Endothelial cell of umbilical vein (primary cell): ENCODE results near the gene STX4. TPM values are rescaled to one million over a fixed set of nuclear protein-coding genes. Genes with fewer than 3 reads are reported as not detected.

ENCODE experiments used
- BruUV-seq: library from RNA; stranded (reverse); fragments of 400-500 nt; replicated peaks from 2 replicates; lab custom pipeline; 2021; lab: Mats Ljungman, UMichigan
- CTCF ChIA-PET: fragments of 300-600, 350-600 bp; sonication (Branson Sonifier 250); formaldehyde crosslinking; loops from one replicate; lab custom pipeline; 2021; ENCODE audit warnings: antibody characterized with exemption, inconsistent platforms; lab: Charles Lee
- POLR2A ChIA-PET: fragments of 300-600, 350-600 bp; sonication (Branson Sonifier 250); formaldehyde crosslinking; loops from one replicate; lab custom pipeline; 2021; ENCODE audit warnings: antibody characterized with exemption, inconsistent platforms; lab: Charles Lee
- DNase-seq: peaks from one replicate; pipeline ENCODE4 v3.0.0-alpha.2; 2011; ENCODE audit warnings: low read depth, low spot score
- FAIRE-seq: peaks from 2 replicates; lab custom pipeline; 2011; peaks lifted over from hg19 to GRCh38; lab: Jason Lieb, UNC
- H2AFZ ChIP-seq: 2 replicates; pipeline ENCODE4 v1.6.0; 2012; ENCODE audit warnings: low read depth, low read length, control low read depth, inconsistent platforms
- H3K27ac ChIP-seq: 2 replicates; pipeline ENCODE4 v1.5.1; 2011; ENCODE audit warnings: low read depth, mild to moderate bottlenecking, control low read depth, low read length, moderate library complexity; ENCODE audit not compliant: insufficient read depth
- H3K27me3 ChIP-seq, 2 experiments: 2 replicates each; pipeline versions ENCODE4 v1.6.0 to v1.6.1; 2011; ENCODE audit warnings: low read length in 2 of 2, mixed read lengths in 1 of 2; ENCODE audit not compliant: control insufficient read depth in 2 of 2, insufficient read depth in 2 of 2
- H3K36me3 ChIP-seq, 2 experiments: 2 replicates in 1 of 2; 3 replicates in 1 of 2; pipeline ENCODE4 v1.5.1; 2011; ENCODE audit warnings: low read length in 2 of 2, mild to moderate bottlenecking in 1 of 2, moderate library complexity in 1 of 2; ENCODE audit not compliant: control insufficient read depth in 2 of 2, insufficient read depth in 2 of 2; ENCODE audit errors: extremely low read depth in 1 of 2
- H3K4me1 ChIP-seq: 3 replicates; pipeline ENCODE4 v1.5.1; 2011; ENCODE audit warnings: mild to moderate bottlenecking, low read length; ENCODE audit not compliant: control insufficient read depth, insufficient read depth; ENCODE audit errors: extremely low read depth
- H3K4me2 ChIP-seq: 2 replicates; pipeline ENCODE4 v1.6.1; 2011; ENCODE audit warnings: low read length, control low read depth, mixed read lengths; ENCODE audit not compliant: insufficient read depth
- H3K4me3 ChIP-seq, 3 experiments: fragments of 200-600 bp in 1 of 3; sonication (generic), shearing (Covaris generic) in 1 of 3; replicated peaks in 1 of 3; 2 replicates each; pipeline ENCODE4 v1.5.1; 2011 to 2016; ENCODE audit warnings: control low read depth in 3 of 3, low read length in 3 of 3, mild to moderate bottlenecking in 2 of 3, inconsistent platforms in 1 of 3, low read depth in 1 of 3, moderate library complexity in 1 of 3; ENCODE audit not compliant: insufficient read depth in 1 of 3
- H3K79me2 ChIP-seq: 2 replicates; pipeline ENCODE4 v1.6.0; 2012; ENCODE audit warnings: low read length, inconsistent platforms; ENCODE audit not compliant: control insufficient read depth, insufficient read depth
- H3K9ac ChIP-seq: replicated peaks from 2 replicates; pipeline ENCODE3; 2011; ENCODE audit warnings: low read length, control low read depth; ENCODE audit not compliant: insufficient read depth; ENCODE audit errors: extremely low read depth
- H3K9me1 ChIP-seq: replicated peaks from 3 replicates; pipeline ENCODE4 v1.6.0; 2011; ENCODE audit warnings: mild to moderate bottlenecking, low read length; ENCODE audit not compliant: control insufficient read depth, insufficient read depth; ENCODE audit errors: extremely low read depth
- H3K9me3 ChIP-seq: replicated peaks from 2 replicates; pipeline ENCODE4 v1.5.1; 2012; ENCODE audit warnings: low read length, inconsistent platforms; ENCODE audit not compliant: control insufficient read depth, insufficient read depth
- H4K20me1 ChIP-seq: replicated peaks from 2 replicates; pipeline ENCODE3; 2011; ENCODE audit warnings: mild to moderate bottlenecking, low read length; ENCODE audit not compliant: control insufficient read depth, insufficient read depth; ENCODE audit errors: extremely low read depth
- EZH2 ChIP-seq: IDR thresholded peaks from 2 replicates; pipeline ENCODE4 v1.6.1; 2012; ENCODE audit warnings: borderline replicate concordance, low read depth, mild to moderate bottlenecking, moderate library complexity, low read length, inconsistent platforms; ENCODE audit not compliant: severe bottlenecking
- FOS ChIP-seq: IDR thresholded peaks from 2 replicates; pipeline ENCODE4 v1.6.1; 2011; ENCODE audit warnings: mild to moderate bottlenecking, low read length, moderate library complexity, borderline replicate concordance; ENCODE audit not compliant: insufficient read depth
- GATA2 ChIP-seq: IDR thresholded peaks from 2 replicates; pipeline ENCODE4 v1.7.0; 2011; ENCODE audit warnings: low read depth, mild to moderate bottlenecking, moderate library complexity, mixed read lengths, low read length; ENCODE audit not compliant: insufficient read length, insufficient read depth
- JUN ChIP-seq: IDR thresholded peaks from 2 replicates; pipeline ENCODE4 v1.6.1; 2011; ENCODE audit warnings: borderline replicate concordance, low read depth; ENCODE audit not compliant: insufficient read length, insufficient read depth
- MAX ChIP-seq: IDR thresholded peaks from 2 replicates; pipeline ENCODE4 v1.6.1; 2011; ENCODE audit not compliant: insufficient read depth, insufficient read length
- MYC ChIP-seq: IDR thresholded peaks from one replicate; pipeline ENCODE4 v1.6.1; 2011; ENCODE audit warnings: mild to moderate bottlenecking, low read depth, low read length
- POLR2A ChIP-seq: IDR thresholded peaks from 2 replicates; pipeline ENCODE4 v1.6.1; 2012; ENCODE audit warnings: low read depth, mild to moderate bottlenecking, control low read depth, low read length
- POLR2AphosphoS5 ChIP-seq: IDR thresholded peaks from 2 replicates; pipeline ENCODE4 v1.6.1; 2012; ENCODE audit warnings: low read depth, mild to moderate bottlenecking, control low read depth, low read length, moderate library complexity; ENCODE audit not compliant: insufficient read depth
- dilution Hi-C: fragments of 300-500 bp; cut with MboI; formaldehyde crosslinking; loops from one replicate; pipeline ENCODE4 v1.15.0; 2019; ENCODE audit warnings: low sequenced_read_pairs; ENCODE audit not compliant: extremely low pct_ligation_motif_present
- intact Hi-C: fragments of 100-400 bp; cut with micrococcal nuclease; formaldehyde crosslinking; loops from one replicate; pipeline ENCODE4 v1.10.0; 2022
- polyA plus RNA-seq, 4 experiments: library from polyadenylated mRNA; depleted of rRNA in 3 of 4; stranded (reverse) in 3 of 4; unstranded in 1 of 4; fragments of >200 nt; gene quantifications; 2 replicates each; pipeline versions ENCODE4 v1.2.1 to v1.2.3, GENCODE V29; 2011 to 2012; ENCODE audit warnings: missing spikeins in 1 of 4
- total RNA-seq: library from RNA; stranded (reverse); gene quantifications from 2 replicates; pipeline ENCODE4 v1.2.3, GENCODE V29; 2021
- TF ChIP-seq, protein P1 (sequence below), 2 donors: IDR thresholded peaks; 1 replicate in 1 of 2; 2 replicates in 1 of 2; pipeline ENCODE4 v1.5.1; 2011; ENCODE audit warnings: low read length in 2 of 2, mild to moderate bottlenecking in 2 of 2, moderate library complexity in 2 of 2, control low read depth in 1 of 2, inconsistent platforms in 1 of 2, low read depth in 1 of 2; ENCODE audit not compliant: insufficient read depth in 1 of 2; ENCODE audit errors: extremely low read depth in 1 of 2

STX4 gene
- total and polyA plus RNA-seq, 2 donors (not counting 3 experiments of a cell fraction or from before 2014, with no cell fraction given): 49.5 to 65.2 TPM

DNA sequence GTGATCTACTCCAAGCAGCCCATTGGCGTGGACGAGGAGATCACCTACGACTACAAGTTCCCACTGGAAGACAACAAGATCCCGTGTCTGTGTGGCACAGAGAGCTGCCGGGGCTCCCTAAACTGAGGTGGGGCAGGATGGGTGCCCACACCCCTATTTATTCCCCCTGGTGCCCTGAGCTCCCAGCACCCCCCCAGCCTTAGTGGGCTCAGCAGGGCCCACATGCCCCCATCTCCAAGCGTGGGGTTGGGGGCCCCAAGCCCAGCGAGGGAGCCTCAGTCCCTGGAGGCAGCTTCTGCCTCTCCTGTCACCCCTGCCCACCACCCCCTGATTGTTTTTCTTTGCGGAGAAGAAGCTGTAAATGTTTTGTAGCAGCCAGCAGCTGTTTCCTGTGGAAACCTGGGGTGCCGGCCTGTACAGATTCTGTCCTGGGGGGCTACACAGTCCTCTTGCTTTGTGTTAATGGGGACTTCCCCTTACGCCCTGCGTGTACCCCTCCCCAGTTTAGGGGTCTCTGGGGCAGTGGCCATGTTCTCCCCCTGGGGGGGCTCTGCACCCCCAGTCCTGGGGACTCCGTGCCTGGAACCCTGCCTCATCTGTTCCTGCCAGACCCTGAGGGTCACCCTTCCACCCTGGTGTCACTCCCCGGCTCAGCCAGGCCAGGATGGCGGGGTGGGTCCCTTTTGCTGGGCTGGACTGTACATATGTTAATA is 49.3 kb upstream of the STX4 start:
- H3K36me3 ChIP-seq: peaks cover 4 to 18% of the 10 kb centered on the region in 2 experiments
- H4K20me1 ChIP-seq: no peaks in the 10 kb centered on the region
- H3K4me1 ChIP-seq: no peaks in the 10 kb centered on the region
- no peak overlapping the region for H3K4me2 ChIP-seq
- ChIA-PET CTCF (interaction anchor here (0.6 to 5.0 kb wide), 39 partner anchors 10 to 884 kb away, joined by 3 to 66 read pairs (median 5); partner anchors contain the start of genes KAT8, SETD1A, STX4 and VKORC1), POLR2A (interaction anchor here (1.1 kb wide), 1 partner anchor 196 kb away, joined by 4 read pairs; the partner anchor contains the start of gene FUS)
- H3K9me1 ChIP-seq: no peaks in the 10 kb centered on the region
- dilution Hi-C loops: no loop called here
- no peaks in the 10 kb centered on the region for H3K27me3 ChIP-seq
- intact Hi-C loops: loop anchor here (10.0 kb wide), 1 partner anchor 711 kb away; no protein-coding TSS in a partner anchor
- H2AFZ ChIP-seq: no peak overlapping the region
- no peaks in the 10 kb centered on the region for H3K79me2 ChIP-seq
- no peaks in the 10 kb centered on the region for H3K9me3 ChIP-seq
- TF ChIP-seq POLR2AphosphoS5 (no peak), MYC (no peak), JUN (no peak), MAX (no peak), POLR2A (no peak), EZH2 (no peak), FOS (no peak), GATA2 (no peak)
- TF ChIP-seq, protein P1, sequence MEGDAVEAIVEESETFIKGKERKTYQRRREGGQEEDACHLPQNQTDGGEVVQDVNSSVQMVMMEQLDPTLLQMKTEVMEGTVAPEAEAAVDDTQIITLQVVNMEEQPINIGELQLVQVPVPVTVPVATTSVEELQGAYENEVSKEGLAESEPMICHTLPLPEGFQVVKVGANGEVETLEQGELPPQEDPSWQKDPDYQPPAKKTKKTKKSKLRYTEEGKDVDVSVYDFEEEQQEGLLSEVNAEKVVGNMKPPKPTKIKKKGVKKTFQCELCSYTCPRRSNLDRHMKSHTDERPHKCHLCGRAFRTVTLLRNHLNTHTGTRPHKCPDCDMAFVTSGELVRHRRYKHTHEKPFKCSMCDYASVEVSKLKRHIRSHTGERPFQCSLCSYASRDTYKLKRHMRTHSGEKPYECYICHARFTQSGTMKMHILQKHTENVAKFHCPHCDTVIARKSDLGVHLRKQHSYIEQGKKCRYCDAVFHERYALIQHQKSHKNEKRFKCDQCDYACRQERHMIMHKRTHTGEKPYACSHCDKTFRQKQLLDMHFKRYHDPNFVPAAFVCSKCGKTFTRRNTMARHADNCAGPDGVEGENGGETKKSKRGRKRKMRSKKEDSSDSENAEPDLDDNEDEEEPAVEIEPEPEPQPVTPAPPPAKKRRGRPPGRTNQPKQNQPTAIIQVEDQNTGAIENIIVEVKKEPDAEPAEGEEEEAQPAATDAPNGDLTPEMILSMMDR (IDR thresholded peaks at IDR 0.05; ENCODE audit: extremely low read depth in 1 of 2, insufficient read depth in 1 of 2, low read depth in 1 of 2, low read length in 2 of 2): no peak
- DNase-seq (no peak), FAIRE-seq (no peak)
- H3K4me3 ChIP-seq: no peak overlapping the region
- no peak overlapping the region for H3K27ac ChIP-seq
- TSS peak; percentile 56 for BruUV-seq
- no peak overlapping the region for H3K9ac ChIP-seq
